Mesothelial cell of epicardium (in vitro differentiated cells): Measurements from ENCODE around the gene RTN3. TPM values are rescaled to one million over a fixed set of nuclear protein-coding genes. Genes with fewer than 3 reads are reported as not detected.

ENCODE experiments used
- DNase-seq, 2 experiments: peaks; one replicate each; pipeline ENCODE4 v3.0.0; 2021; ENCODE audit warnings: low spot score in 2 of 2; ENCODE audit not compliant: unreplicated experiment in 2 of 2
- H3K27ac Mint-ChIP-seq: 2 replicates; pipeline ENCODE4 v1.8.0; 2021; ENCODE audit warnings: mixed read lengths
- H3K27me3 Mint-ChIP-seq: 2 replicates; pipeline ENCODE4 v1.8.0; 2021; ENCODE audit warnings: low read depth, mixed read lengths
- H3K36me3 Mint-ChIP-seq: 2 replicates; pipeline ENCODE4 v1.8.0; 2021; ENCODE audit warnings: mixed read lengths
- H3K4me1 Mint-ChIP-seq: 2 replicates; pipeline ENCODE4 v1.8.0; 2021; ENCODE audit warnings: mixed read lengths
- H3K4me3 Mint-ChIP-seq: 2 replicates; pipeline ENCODE4 v1.8.0; 2021; ENCODE audit warnings: mild to moderate bottlenecking, moderate library complexity, mixed read lengths
- H3K9me3 Mint-ChIP-seq: 2 replicates; pipeline ENCODE4 v1.8.0; 2021; ENCODE audit warnings: mixed read lengths
- CTCF ChIP-seq: fragments of 200-600 bp; sonication (generic); IDR thresholded peaks from one replicate; pipeline ENCODE4 v1.5.0; 2021; ENCODE audit warnings: antibody characterized with exemption; ENCODE audit not compliant: unreplicated experiment
- total RNA-seq: library from RNA; stranded (reverse); gene quantifications from 3 replicates; pipeline ENCODE4 v1.2.1, GENCODE V29; 2021

The RTN3 gene
- total RNA-seq, 1 donor from 2014 or later: 92.4 TPM

GRCh38 chr11:63652671-63653070 lies 28.6 kb upstream of the RTN3 start:
- no peaks in the 10 kb centered on the region for H3K27me3 Mint-ChIP-seq
- DNase-seq: no peak
- H3K4me3 Mint-ChIP-seq: no peak overlapping the region
- H3K27ac Mint-ChIP-seq: no peak overlapping the region
- peaks cover 25% of the 10 kb centered on the region for H3K36me3 Mint-ChIP-seq
- H3K9me3 Mint-ChIP-seq: no peaks in the 10 kb centered on the region
- no peaks in the 10 kb centered on the region for H3K4me1 Mint-ChIP-seq
- TF ChIP-seq CTCF: no peak

GRCh38 chr11:63660972-63661371 lies 20.3 kb upstream of the RTN3 start:
- Mint-ChIP-seq H3K27me3 (no peaks in the 10 kb centered on the region), H3K27ac (no peak overlapping the region), H3K9me3 (no peaks in the 10 kb centered on the region), H3K4me1 (peaks cover 7% of the 10 kb centered on the region), H3K36me3 (peaks cover 7% of the 10 kb centered on the region), H3K4me3 (no peak overlapping the region)
- no peak for DNase-seq
- no peak for TF ChIP-seq CTCF

- Mint-ChIP-seq H3K27me3 (no peaks in the 10 kb centered on the region), H3K27ac (no peak overlapping the region), H3K9me3 (no peaks in the 10 kb centered on the region), H3K4me3 (no peak overlapping the region), H3K36me3 (peaks cover 1% of the 10 kb centered on the region), H3K4me1 (peaks cover 13% of the 10 kb centered on the region)
- no peak for TF ChIP-seq CTCF
- no peak for DNase-seq
Measured at GRCh38 chr11:63663809-63664208, 17.5 kb upstream of the RTN3 start.

GRCh38 chr11:63666874-63667273 lies 14.4 kb upstream of the RTN3 start:
- H3K9me3 Mint-ChIP-seq: no peaks in the 10 kb centered on the region
- no peaks in the 10 kb centered on the region for H3K36me3 Mint-ChIP-seq
- H3K4me1 Mint-ChIP-seq: peaks cover 20% of the 10 kb centered on the region
- no peak overlapping the region for H3K27ac Mint-ChIP-seq
- DNase-seq: no peak
- no peak for TF ChIP-seq CTCF
- no peaks in the 10 kb centered on the region for H3K27me3 Mint-ChIP-seq
- no peak overlapping the region for H3K4me3 Mint-ChIP-seq

- Mint-ChIP-seq H3K27ac (no peak overlapping the region), H3K4me3 (no peak overlapping the region), H3K36me3 (no peaks in the 10 kb centered on the region), H3K9me3 (no peaks in the 10 kb centered on the region), H3K4me1 (peaks cover 20% of the 10 kb centered on the region), H3K27me3 (no peaks in the 10 kb centered on the region)
- no peak for DNase-seq
- no peak for TF ChIP-seq CTCF
Measured at GRCh38 chr11:63667995-63668795, 13.1 kb upstream of the RTN3 start.

- Mint-ChIP-seq H3K4me1 (peaks cover 13% of the 10 kb centered on the region), H3K36me3 (no peaks in the 10 kb centered on the region), H3K9me3 (no peaks in the 10 kb centered on the region), H3K27me3 (no peaks in the 10 kb centered on the region), H3K4me3 (peak overlapping the region; percentile 74), H3K27ac (peak overlapping the region; percentile 74)
- no peak for TF ChIP-seq CTCF
- no peak for DNase-seq
Measured at GRCh38 chr11:63670096-63670432, 11.2 kb upstream of the RTN3 start.
